Stomach (tissue), 9 donors: ENCODE data around the gene CCDC78. TPM values are rescaled to one million over a fixed set of nuclear protein-coding genes. Genes with fewer than 3 reads are reported as not detected.

Experiments
- DNase-seq, 2 donors: peaks; one replicate each; pipeline versions ENCODE4 v3.0.0 to v3.0.0-alpha.2; 2013 to 2019
- H3K27ac ChIP-seq, 5 donors: fragments of 200-600 bp in 4 of 5; sonication (generic) in 4 of 5; one replicate each; pipeline ENCODE4 v1.5.1; 2013 to 2019; ENCODE audit warnings: mild to moderate bottlenecking in 1 of 5, moderate library complexity in 1 of 5
- H3K27me3 ChIP-seq, 3 donors: fragments of 200-600 bp; sonication (generic); one replicate each; pipeline ENCODE4 v1.5.1; 2017 to 2019; ENCODE audit warnings: mixed run types in 1 of 3
- H3K36me3 ChIP-seq, 4 donors: fragments of 200-600 bp; sonication (generic); 1 replicate in 3 of 4; 2 replicates in 1 of 4; pipeline ENCODE4 v1.5.1; 2016 to 2019
- H3K4me1 ChIP-seq, 4 donors: fragments of 200-600 bp; sonication (generic); one replicate each; pipeline ENCODE4 v1.5.1; 2016 to 2019
- H3K4me3 ChIP-seq, 4 donors: fragments of 200-600 bp; sonication (generic) in 3 of 4; one replicate each; pipeline ENCODE4 v1.5.1; 2016 to 2019; ENCODE audit warnings: mild to moderate bottlenecking in 1 of 4
- H3K9me3 ChIP-seq, 4 donors: fragments of 200-600 bp; sonication (generic); one replicate each; pipeline ENCODE4 v1.5.1; 2016 to 2019
- CTCF ChIP-seq, 7 experiments: fragments of 450-650 bp in 4 of 7; fragments of 200-600 bp in 3 of 7; sonication (generic) in 3 of 7; IDR thresholded peaks; one replicate each; pipeline ENCODE4 v1.5.1; 2016 to 2019; ENCODE audit warnings: antibody characterized with exemption in 7 of 7, control low read depth in 2 of 7, mild to moderate bottlenecking in 1 of 7
- EP300 ChIP-seq: sonication (generic); formaldehyde crosslinking; IDR thresholded peaks from one replicate; pipeline ENCODE4 v1.6.1; 2017; ENCODE audit warnings: antibody characterized with exemption
- POLR2A ChIP-seq, 4 donors: fragments of 450-650 bp; IDR thresholded peaks; one replicate each; pipeline ENCODE4 v1.6.1; 2016; ENCODE audit warnings: antibody characterized with exemption in 4 of 4, control low read depth in 2 of 4, mild to moderate bottlenecking in 1 of 4, moderate library complexity in 1 of 4
- POLR2AphosphoS5 ChIP-seq, 3 donors: sonication (generic); formaldehyde crosslinking; IDR thresholded peaks; one replicate each; pipeline ENCODE4 v1.6.1; 2016; ENCODE audit warnings: antibody characterized with exemption in 3 of 3
- WGBS, 5 donors: extraction: QIAGEN DNeasy Blood & Tissue Kit in 3 of 5; methylation state at CpG; one replicate each; pipeline versions ENCODE4 v1.1.5 to v1.1.7; 2013 to 2018; 5-methylcytosine and 5-hydroxymethylcytosine counted together
- intact Hi-C: fragments of 100-400 bp; cut with DNase I; formaldehyde crosslinking; loops from one replicate; pipeline ENCODE4 v1.15.1; 2023; ENCODE audit warnings: low total_unique reads
- polyA plus RNA-seq, 3 donors: library from polyadenylated mRNA; stranded (reverse); fragments of 200-250 nt; gene quantifications; one replicate each; pipeline ENCODE4 v1.2.3, GENCODE V29; 2013
- total RNA-seq, 5 donors: library from RNA; depleted of rRNA; stranded (reverse); fragments of >200 nt; gene quantifications; one replicate each; pipeline versions ENCODE4 v1.1.0 to v1.2.3, GENCODE V29; 2014 to 2016
- donor health status: healthy with polysubstance abuse.
- donor health status: Bipolar disorder and iron deficiency.
- donor health status: healthy.

CCDC78 gene
- total and polyA plus RNA-seq, 8 donors, result 1.3 to 14.3 (median 1.5) TPM; not detected in 4

- Histone ChIP-seq H3K36me3 (peaks cover 0 to 14% (median 0%) of the 10 kb centered on the region in 4 donors), H3K27ac (peak within 1 kb of the TSS; percentile 88 to 94 (median 90)), H3K27me3 (peaks cover 0 to 37% (median 0%) of the 10 kb centered on the region in 3 donors), H3K4me3 (peak within 1 kb of the TSS; percentile 63 to 88 (median 80)), H3K9me3 (no peaks in the 10 kb centered on the region), H3K4me1 (peaks cover 26 to 58% (median 55%) of the 10 kb centered on the region in 4 donors)
- peak; percentile 89 to 96 for DNase-seq
- intact Hi-C loops, result no loop called here
- TF ChIP-seq CTCF (IDR thresholded peaks at IDR 0.05) (no peak), EP300 (no peak), POLR2AphosphoS5 (IDR thresholded peaks at IDR 0.05) (peak; percentile 22 to 74 (median 72)), POLR2A (IDR thresholded peaks at IDR 0.05) (no peak)
- 7 to 25% (median 10%) methylated on average over 23 to 106 of the region's 106 CpGs for WGBS, 5 donors
Measured at GRCh38 chr16:720990-721764, 5.1 kb downstream of the CCDC78 start, which contains the start of gene ANTKMT. TSS of gene ANTKMT (plus strand) at chr16:721146. CDS start at chr16:721275, 129 bp downstream.

GRCh38 chr16:720447-720989 is 5.7 kb downstream of the CCDC78 start:
- intact Hi-C loops, result no loop called here
- no peak for TF ChIP-seq POLR2AphosphoS5 (IDR thresholded peaks at IDR 0.05)
- TF ChIP-seq EP300, result no peak
- TF ChIP-seq CTCF (IDR thresholded peaks at IDR 0.05), result no peak
- TF ChIP-seq POLR2A (IDR thresholded peaks at IDR 0.05), result no peak
- peaks cover 0 to 37% (median 0%) of the 10 kb centered on the region in 3 donors for H3K27me3 ChIP-seq
- H3K27ac ChIP-seq, result peak overlapping the region; percentile 88 to 94 (median 90)
- no peaks in the 10 kb centered on the region for H3K9me3 ChIP-seq
- peaks cover 0 to 14% (median 0%) of the 10 kb centered on the region in 4 donors for H3K36me3 ChIP-seq
- peaks cover 31 to 59% (median 57%) of the 10 kb centered on the region in 4 donors for H3K4me1 ChIP-seq
- H3K4me3 ChIP-seq, result peak overlapping the region; percentile 63 to 88 (median 80)
- WGBS, 5 donors, result 0 to 2% (median 1%) methylated on average over 7 to 38 of the region's 38 CpGs
- peak in 1 of 2 donors; percentile 91 for DNase-seq

DNA sequence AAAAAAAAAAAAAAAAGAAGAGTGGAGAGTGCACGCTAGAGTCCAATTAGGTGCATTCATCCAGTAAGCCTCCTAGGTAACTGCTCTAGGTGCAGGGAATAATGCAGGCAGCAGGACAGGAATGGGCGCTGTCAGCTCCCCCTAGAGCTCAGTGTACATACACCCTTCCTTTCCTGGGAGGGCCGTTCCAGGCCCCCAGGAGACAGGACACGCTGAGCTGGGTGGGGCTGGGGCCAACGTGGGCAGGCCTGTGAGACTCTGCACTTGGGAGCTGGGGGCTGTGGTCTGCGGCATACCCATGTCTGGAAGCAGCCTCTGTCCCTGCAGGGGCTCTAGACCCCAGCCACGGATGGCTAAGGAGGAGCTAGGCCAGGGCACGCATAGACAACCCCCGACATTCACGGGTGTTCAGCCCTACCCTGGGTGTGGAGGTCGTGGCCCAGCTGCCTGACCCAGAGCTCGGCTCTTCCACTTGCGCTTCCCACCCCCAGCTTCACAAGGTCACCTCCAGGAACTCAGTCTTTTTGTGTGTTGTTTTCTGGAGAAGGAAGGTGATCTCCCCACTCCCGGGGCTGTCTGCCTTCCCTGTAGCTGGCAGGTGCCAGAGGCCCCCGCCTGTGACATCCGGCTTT is 6.3 kb downstream of the CCDC78 start:
- Histone ChIP-seq H3K27me3 (peaks cover 0 to 35% (median 0%) of the 10 kb centered on the region in 3 donors), H3K4me3 (peak overlapping the region; percentile 63 to 88 (median 80)), H3K27ac (peak overlapping the region; percentile 88 to 94 (median 90)), H3K4me1 (peaks cover 35 to 63% (median 60%) of the 10 kb centered on the region in 4 donors), H3K36me3 (peaks cover 0 to 14% (median 0%) of the 10 kb centered on the region in 4 donors), H3K9me3 (no peaks in the 10 kb centered on the region)
- intact Hi-C loops, result no loop called here
- peak in 1 of 2 donors; percentile 49 for DNase-seq
- WGBS, 5 donors, result 7 to 11% (median 7%) methylated on average over 14 to 16 of the region's 16 CpGs
- TF ChIP-seq CTCF (IDR thresholded peaks at IDR 0.05) (no peak), EP300 (no peak), POLR2A (IDR thresholded peaks at IDR 0.05) (no peak), POLR2AphosphoS5 (IDR thresholded peaks at IDR 0.05) (no peak)

DNA sequence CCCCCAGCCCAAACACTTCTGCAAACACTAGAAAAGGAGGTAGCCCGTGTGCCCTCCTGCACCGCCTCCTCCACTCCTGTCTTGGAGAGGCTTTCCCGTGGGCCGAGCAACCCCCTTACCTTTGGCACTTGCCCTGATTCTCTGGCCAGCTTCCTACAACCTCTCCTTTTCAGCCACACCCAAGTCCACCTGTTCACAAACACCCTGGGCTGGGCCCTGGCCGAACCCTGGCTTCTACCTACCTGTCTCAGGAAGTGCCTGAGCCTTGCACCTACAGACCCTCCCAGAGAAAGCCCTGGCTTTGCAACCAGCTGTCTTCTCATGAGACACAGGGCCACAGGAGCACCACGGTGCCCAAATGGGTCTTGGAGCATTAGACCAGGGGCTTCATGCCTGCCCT is 7.3 kb downstream of the CCDC78 start:
- WGBS, 5 donors, result 39 to 67% (median 57%) methylated on average over 5 to 6 of the region's 6 CpGs
- Histone ChIP-seq H3K4me3 (no peak overlapping the region), H3K27me3 (peaks cover 0 to 37% (median 5%) of the 10 kb centered on the region in 3 donors), H3K27ac (no peak overlapping the region), H3K36me3 (peaks cover 0 to 14% (median 0%) of the 10 kb centered on the region in 4 donors), H3K9me3 (no peaks in the 10 kb centered on the region), H3K4me1 (peaks cover 40 to 70% (median 67%) of the 10 kb centered on the region in 4 donors)
- intact Hi-C loops, result no loop called here
- DNase-seq, result no peak
- TF ChIP-seq POLR2A (IDR thresholded peaks at IDR 0.05), result no peak
- no peak for TF ChIP-seq CTCF (IDR thresholded peaks at IDR 0.05)
- no peak for TF ChIP-seq EP300
- TF ChIP-seq POLR2AphosphoS5 (IDR thresholded peaks at IDR 0.05), result no peak
